ENCODE measurements around the gene UBE4B. TPM values are rescaled to one million over a fixed set of nuclear protein-coding genes. Genes with fewer than 3 reads are reported as not detected.

UBE4B gene
- total and polyA plus RNA-seq, 9 of the 15 experiments (the other 6 are each of a cell fraction or from before 2014, with no cell fraction given) = 11.7 to 73.7 (median 40.1) TPM

DNA sequence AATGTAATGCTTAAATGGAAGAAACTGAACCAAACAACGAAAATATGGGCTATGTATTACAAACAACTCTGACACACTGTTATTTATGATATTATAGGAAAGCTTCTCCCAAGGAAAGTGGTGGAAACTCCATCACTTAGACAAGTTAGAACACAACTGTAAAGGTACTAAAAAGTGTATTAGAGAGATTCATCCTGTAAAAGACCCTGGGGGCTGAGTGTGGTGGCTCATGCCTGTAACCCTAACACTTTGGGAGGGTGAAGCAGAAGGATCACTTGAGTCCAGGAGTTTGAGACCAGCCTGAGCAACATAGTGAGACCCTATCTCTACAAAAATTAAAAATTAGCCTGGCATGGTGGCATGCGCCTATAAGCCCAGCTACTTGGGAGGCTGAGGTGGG is 7.4 kb upstream of the UBE4B start:
- H3K4me1 ChIP-seq (replicated peaks in 1 of 2; ENCODE audit: control insufficient read depth in 2 of 2, insufficient read depth in 2 of 2, low read length in 2 of 2) = 0 out of 5 replicates have a peak, but pooled peaks cover 0 to 2% of the 10 kb centered on the region in 2 experiments
- TF ChIP-seq CBX3 (IDR thresholded peaks at IDR 0.05; ENCODE audit: borderline replicate concordance in 1 of 2, low read length in 2 of 2) (peak in 1 of 2 experiments; percentile 36; a peak in 1 of 3 replicates), ZNF561 (CRISPR knock-in tag; conservative IDR thresholded peaks at IDR 0.05) (no peak), HEY1 (CRISPR knock-in tag; IDR thresholded peaks at IDR 0.05; ENCODE audit: borderline replicate concordance) (no peak)
- TF ChIP-seq, protein P1, sequence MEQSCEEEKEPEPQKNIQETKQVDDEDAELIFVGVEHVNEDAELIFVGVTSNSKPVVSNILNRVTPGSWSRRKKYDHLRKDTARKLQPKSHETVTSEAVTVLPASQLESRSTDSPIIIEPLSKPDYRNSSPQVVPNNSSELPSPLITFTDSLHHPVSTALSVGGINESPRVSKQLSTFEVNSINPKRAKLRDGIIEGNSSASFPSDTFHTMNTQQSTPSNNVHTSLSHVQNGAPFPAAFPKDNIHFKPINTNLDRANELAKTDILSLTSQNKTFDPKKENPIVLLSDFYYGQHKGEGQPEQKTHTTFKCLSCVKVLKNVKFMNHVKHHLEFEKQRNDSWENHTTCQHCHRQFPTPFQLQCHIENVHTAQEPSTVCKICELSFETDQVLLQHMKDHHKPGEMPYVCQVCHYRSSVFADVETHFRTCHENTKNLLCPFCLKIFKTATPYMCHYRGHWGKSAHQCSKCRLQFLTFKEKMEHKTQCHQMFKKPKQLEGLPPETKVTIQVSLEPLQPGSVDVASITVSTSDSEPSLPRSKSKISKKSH (CRISPR knock-in tag; IDR thresholded peaks at IDR 0.05) = peak; percentile 49; the same call in 1 of the 2 replicates
- TF ChIP-seq, protein P2, sequence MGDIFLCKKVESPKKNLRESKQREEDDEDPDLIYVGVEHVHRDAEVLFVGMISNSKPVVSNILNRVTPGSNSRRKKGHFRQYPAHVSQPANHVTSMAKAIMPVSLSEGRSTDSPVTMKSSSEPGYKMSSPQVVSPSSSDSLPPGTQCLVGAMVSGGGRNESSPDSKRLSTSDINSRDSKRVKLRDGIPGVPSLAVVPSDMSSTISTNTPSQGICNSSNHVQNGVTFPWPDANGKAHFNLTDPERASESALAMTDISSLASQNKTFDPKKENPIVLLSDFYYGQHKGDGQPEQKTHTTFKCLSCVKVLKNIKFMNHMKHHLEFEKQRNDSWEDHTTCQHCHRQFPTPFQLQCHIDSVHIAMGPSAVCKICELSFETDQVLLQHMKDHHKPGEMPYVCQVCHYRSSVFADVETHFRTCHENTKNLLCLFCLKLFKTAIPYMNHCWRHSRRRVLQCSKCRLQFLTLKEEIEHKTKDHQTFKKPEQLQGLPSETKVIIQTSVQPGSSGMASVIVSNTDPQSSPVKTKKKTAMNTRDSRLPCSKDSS (IDR thresholded peaks at IDR 0.05; ENCODE audit: low read depth, partially characterized antibody) = peak; percentile 65
- H3K79me2 ChIP-seq (ENCODE audit: control insufficient read depth, insufficient read depth, low read length) = no peaks in the 10 kb centered on the region
- FAIRE-seq (no peak), ATAC-seq (no peak), DNase-seq (ENCODE audit: extremely low read depth in 1 of 4, low spot score in 3 of 4) (no peak)
- H3K36me3 ChIP-seq (ENCODE audit: control insufficient read depth, insufficient read depth, low read length) = no peaks in the 10 kb centered on the region
- no peaks in the 10 kb centered on the region; the same call in 1 of the 2 replicates for H3K9me3 ChIP-seq (replicated peaks; ENCODE audit: control insufficient read depth, insufficient read depth, low read depth, low read length)
- no peak overlapping the region for H2AFZ ChIP-seq (ENCODE audit: low read depth, low read length)
- BruUV-seq (replicated peaks) = no TSS peak
- no peak overlapping the region for H3K27ac ChIP-seq (ENCODE audit: extremely low read depth, low read depth, low read length)
- CTCF ChIA-PET (ENCODE audit: low intra/inter-chr PET ratio) = no interaction called here
- no peak overlapping the region for H3K4me3 ChIP-seq
- in situ Hi-C loops (cut with MboI) (no loop called here), intact Hi-C loops (cut with micrococcal nuclease) (no loop called here)
- no peak overlapping the region for H3K4me2 ChIP-seq (ENCODE audit: insufficient read depth, low read length)
- no peaks in the 10 kb centered on the region for H4K20me1 ChIP-seq (replicated peaks; ENCODE audit: control insufficient read depth, insufficient read depth, low read length)
- WGBS (ENCODE audit: insufficient coverage, low coverage, missing lambda C conversion rate) = 50% methylated on average over 2 of the region's 2 CpGs
- H3K9ac ChIP-seq (ENCODE audit: insufficient read depth in 1 of 2, low read depth in 2 of 2, low read length in 2 of 2) = no peak overlapping the region
- H3K9me1 ChIP-seq (ENCODE audit: control insufficient read depth, insufficient read depth, low read length) = no peaks in the 10 kb centered on the region
- POLR2A ChIA-PET = interaction anchor here (0.9 kb wide), 1 partner anchor 82 kb away, joined by 4 read pairs; the partner anchor contains the start of genes LZIC and NMNAT1
- H3K27me3 ChIP-seq (ENCODE audit: control insufficient read depth in 2 of 2, insufficient read depth in 2 of 2, low read length in 2 of 2) = no peaks in the 10 kb centered on the region

Measured in K562 (cell line).